GM12892 (cell line): ENCODE data around the gene TNFRSF1B.

Experiments used
- POLR2A ChIP-seq: IDR thresholded peaks from 2 replicates; pipeline ENCODE4 v1.6.1; 2011; ENCODE audit warnings: low read depth, low read length, control low read depth
- POLR2AphosphoS5 ChIP-seq: IDR thresholded peaks from 2 replicates; pipeline ENCODE4 v1.6.1; 2011; ENCODE audit warnings: low read depth, low read length, control low read depth
- TAF1 ChIP-seq: IDR thresholded peaks from 2 replicates; pipeline ENCODE4 v1.6.1; 2011; ENCODE audit warnings: low read depth, mild to moderate bottlenecking, control low read depth, low read length, borderline replicate concordance

GRCh38 chr1:12130466-12131130, 36.2 kb upstream of the TNFRSF1B start:
- no peak for TF ChIP-seq TAF1
- no peak for TF ChIP-seq POLR2A
- 0 out of 2 replicates have a peak, but pooled peaks have one; percentile 27 for TF ChIP-seq POLR2AphosphoS5
